Naive thymus-derived CD4-positive, alpha-beta T cell (primary cell): ENCODE results near the gene PDZD7. TPM values are rescaled to one million over a fixed set of nuclear protein-coding genes. Genes with fewer than 3 reads are reported as not detected.
A peak's percentile ranks its signal among the peaks of the same experiment; 100 is the strongest.

Experiments
- ATAC-seq: fragments of 150-1000 bp; cut with Tn5 transposase; 2 replicates; pipeline ENCODE4 v1.10.0; 2021; ENCODE audit warnings: mild to moderate bottlenecking, moderate library complexity
- CTCF ChIA-PET: fragments of 350-600 bp; sonication (Branson Sonifier 250); formaldehyde crosslinking; loops from one replicate; lab custom pipeline; 2021; ENCODE audit warnings: antibody characterized with exemption; lab: Charles Lee
- POLR2A ChIA-PET: fragments of 350-600 bp; sonication (Branson Sonifier 250); formaldehyde crosslinking; loops from one replicate; lab custom pipeline; 2021; ENCODE audit warnings: antibody characterized with exemption, inconsistent platforms; lab: Charles Lee
- DNase-seq, 9 donors: peaks; one replicate each; pipeline versions ENCODE4 v3.0.0 to v3.0.0-alpha.2; 2020 to 2022; ENCODE audit warnings: mixed read lengths in 1 of 9
- H3K27ac ChIP-seq: one replicate; pipeline ENCODE4 v1.7.0; 2013; ENCODE audit warnings: mild to moderate bottlenecking, low read depth, low read length, moderate library complexity
- H3K27me3 ChIP-seq, 2 donors: one replicate each; pipeline ENCODE4 v1.7.0; 2013; ENCODE audit warnings: low read length in 2 of 2, mild to moderate bottlenecking in 2 of 2, moderate library complexity in 2 of 2; ENCODE audit not compliant: control insufficient read depth in 2 of 2, insufficient read depth in 2 of 2
- H3K36me3 ChIP-seq, 3 experiments: 1 replicate in 2 of 3; 2 replicates in 1 of 3; pipeline ENCODE4 v1.7.0; 2013; ENCODE audit warnings: low read length in 3 of 3, mild to moderate bottlenecking in 3 of 3, moderate library complexity in 1 of 3; ENCODE audit not compliant: insufficient read depth in 3 of 3, control insufficient read depth in 2 of 3
- H3K4me1 ChIP-seq, 2 donors: one replicate each; pipeline ENCODE4 v1.7.0; 2013; ENCODE audit warnings: low read length in 2 of 2, mild to moderate bottlenecking in 2 of 2, moderate library complexity in 1 of 2; ENCODE audit not compliant: control insufficient read depth in 2 of 2, insufficient read depth in 2 of 2
- H3K4me3 ChIP-seq: 2 replicates; pipeline ENCODE4 v1.7.0; 2013; ENCODE audit warnings: mild to moderate bottlenecking, low read length
- H3K9me3 ChIP-seq, 3 experiments: 1 replicate in 2 of 3; 2 replicates in 1 of 3; pipeline ENCODE4 v1.7.0; 2013; ENCODE audit warnings: low read length in 3 of 3; ENCODE audit not compliant: control insufficient read depth in 2 of 3
- H3K27ac Mint-ChIP-seq, 9 donors: one replicate each; pipeline ENCODE4 v1.8.0; 2020 to 2022; ENCODE audit warnings: mixed read lengths in 9 of 9, mild to moderate bottlenecking in 8 of 9, moderate library complexity in 5 of 9, inconsistent platforms in 2 of 9
- H3K27me3 Mint-ChIP-seq, 5 donors: one replicate each; pipeline ENCODE4 v1.8.0; 2021 to 2022; ENCODE audit warnings: mixed read lengths in 5 of 5, mild to moderate bottlenecking in 1 of 5
- H3K36me3 Mint-ChIP-seq, 5 donors: one replicate each; pipeline ENCODE4 v1.8.0; 2020 to 2022; ENCODE audit warnings: mixed read lengths in 5 of 5, mild to moderate bottlenecking in 3 of 5, inconsistent platforms in 1 of 5
- H3K4me1 Mint-ChIP-seq, 7 donors: one replicate each; pipeline ENCODE4 v1.8.0; 2020 to 2022; ENCODE audit warnings: mixed read lengths in 7 of 7, mild to moderate bottlenecking in 3 of 7, inconsistent platforms in 1 of 7
- H3K4me3 Mint-ChIP-seq, 10 donors: one replicate each; pipeline ENCODE4 v1.8.0; 2020 to 2022; ENCODE audit warnings: mild to moderate bottlenecking in 10 of 10, mixed read lengths in 10 of 10, moderate library complexity in 6 of 10, inconsistent platforms in 2 of 10
- H3K9me3 Mint-ChIP-seq, 11 donors: one replicate each; pipeline ENCODE4 v1.8.0; 2020 to 2022; ENCODE audit warnings: mixed read lengths in 11 of 11, mild to moderate bottlenecking in 4 of 11, inconsistent platforms in 1 of 11, moderate library complexity in 1 of 11
- intact Hi-C, 2 donors: fragments of 100-400 bp; cut with micrococcal nuclease; formaldehyde crosslinking; loops; one replicate each; pipeline ENCODE4 v1.15.1; 2023
- polyA plus RNA-seq, 2 donors: library from polyadenylated mRNA; unstranded; fragments of 300-500 nt; fragmentation: Illumina TruSeq; gene quantifications; one replicate each; pipeline ENCODE4 v1.2.3, GENCODE V29; 2021
- total RNA-seq, 6 experiments: library from RNA in 5 of 6; stranded (reverse) in 5 of 6; gene quantifications; 1 replicate in 5 of 6; 2 replicates in 1 of 6; pipeline ENCODE4 v1.2.3 and lab custom pipeline; 2021 to 2026

The PDZD7 gene
- total and polyA plus RNA-seq, 7 experiments from 2014 or later = 0.65 to 2.8 (median 1.1) TPM

GRCh38 chr10:101001659-101002035 lies 29.3 kb downstream of the PDZD7 start:
- Mint-ChIP-seq H3K27me3 (no peaks in the 10 kb centered on the region), H3K36me3 (peaks cover 0 to 6% (median 0%) of the 10 kb centered on the region in 5 donors), H3K4me3 (peak overlapping the region in 1 of 10 donors; percentile 81), H3K4me1 (peaks cover 12 to 26% (median 17%) of the 10 kb centered on the region in 7 donors), H3K27ac (no peak overlapping the region), H3K9me3 (no peaks in the 10 kb centered on the region)
- ChIA-PET POLR2A (interaction anchor here (0.6 kb wide), 1 partner anchor 12 kb away, joined by 4 read pairs; no protein-coding TSS in a partner anchor), CTCF (interaction anchor here (7.9 kb wide), 1 partner anchor 14 kb away, joined by 56 read pairs; no protein-coding TSS in a partner anchor)
- DNase-seq (no peak), ATAC-seq (no peak)
- peaks cover 0 to 33% (median 0%) of the 10 kb centered on the region in 3 experiments for H3K36me3 ChIP-seq
- H3K9me3 ChIP-seq = no peaks in the 10 kb centered on the region
- no peak overlapping the region for H3K27ac ChIP-seq
- no peaks in the 10 kb centered on the region for H3K27me3 ChIP-seq
- no peak overlapping the region for H3K4me3 ChIP-seq
- peaks cover 14 to 16% of the 10 kb centered on the region in 2 donors for H3K4me1 ChIP-seq
- intact Hi-C loops = no loop called here

GRCh38 chr10:101000915-101001658 lies 29.8 kb downstream of the PDZD7 start:
- Histone ChIP-seq H3K27ac (no peak overlapping the region), H3K27me3 (no peaks in the 10 kb centered on the region), H3K36me3 (peaks cover 0 to 27% (median 0%) of the 10 kb centered on the region in 3 experiments), H3K9me3 (no peaks in the 10 kb centered on the region), H3K4me3 (no peak overlapping the region), H3K4me1 (peaks cover 20 to 22% of the 10 kb centered on the region in 2 donors)
- no peaks in the 10 kb centered on the region for H3K9me3 Mint-ChIP-seq
- H3K4me3 Mint-ChIP-seq = peak overlapping the region; percentile 58 to 98 (median 76)
- H3K27me3 Mint-ChIP-seq = no peaks in the 10 kb centered on the region
- ATAC-seq (no peak), DNase-seq (no peak)
- ChIA-PET POLR2A (interaction anchor here (0.6 to 4.8 kb wide), 2 partner anchors 11 to 30 kb away, joined by 4 to 34 read pairs; partner anchors contain the start of genes PDZD7 and SFXN3), CTCF (interaction anchor here (7.9 kb wide), 1 partner anchor 14 kb away, joined by 56 read pairs; no protein-coding TSS in a partner anchor)
- H3K36me3 Mint-ChIP-seq = peaks cover 0 to 6% (median 0%) of the 10 kb centered on the region in 5 donors
- intact Hi-C loops = no loop called here
- H3K4me1 Mint-ChIP-seq = peaks cover 15 to 32% (median 22%) of the 10 kb centered on the region in 7 donors
- peak overlapping the region; percentile 44 to 78 (median 68) for H3K27ac Mint-ChIP-seq

GRCh38 chr10:101000127-101000914 lies 30.6 kb downstream of the PDZD7 start:
- Histone ChIP-seq H3K4me3 (peak overlapping the region; percentile 17), H3K36me3 (peaks cover 0 to 20% (median 0%) of the 10 kb centered on the region in 3 experiments), H3K27me3 (no peaks in the 10 kb centered on the region), H3K9me3 (no peaks in the 10 kb centered on the region), H3K27ac (peak overlapping the region; percentile 48), H3K4me1 (peaks cover 20 to 22% of the 10 kb centered on the region in 2 donors)
- Mint-ChIP-seq H3K27me3 (no peaks in the 10 kb centered on the region), H3K9me3 (no peaks in the 10 kb centered on the region), H3K36me3 (peaks cover 0 to 6% (median 0%) of the 10 kb centered on the region in 5 donors), H3K27ac (peak overlapping the region; percentile 42 to 93 (median 70)), H3K4me3 (peak overlapping the region; percentile 58 to 98 (median 79)), H3K4me1 (peaks cover 15 to 37% (median 23%) of the 10 kb centered on the region in 7 donors)
- CTCF ChIA-PET = interaction anchor here (7.9 kb wide), 1 partner anchor 15 kb away, joined by 56 read pairs; no protein-coding TSS in a partner anchor
- no peak for DNase-seq
- intact Hi-C loops = no loop called here
- no peak for ATAC-seq
- POLR2A ChIA-PET = interaction anchor here (4.8 kb wide), 1 partner anchor 31 kb away, joined by 34 read pairs; the partner anchor contains the start of genes PDZD7 and SFXN3

GRCh38 chr10:100999742-101000126 lies 31.2 kb downstream of the PDZD7 start, which contains the start of gene LZTS2:
Gene LZTS2, plus strand, starts transcription at chr10:100999808. Its CDS starts 2,731 bp downstream, at chr10:101002539.
- no peak for DNase-seq
- CTCF ChIA-PET = interaction anchor here (0.7 to 7.9 kb wide), 2 partner anchors 16 to 1921 kb away, joined by 3 to 56 read pairs; no protein-coding TSS in a partner anchor

GRCh38 chr10:100998991-100999741 lies 31.8 kb downstream of the PDZD7 start:
- ATAC-seq (peak; percentile 82), DNase-seq (peak; percentile 69 to 90 (median 82))
- intact Hi-C loops = loop anchor here (1.0 to 5.0 kb wide), 8 partner anchors 15 to 464 kb away; partner anchors contain the start of genes SLF2 (in 2 of the 2), BTRC (in 1 of the 2), HIF1AN (in 1 of the 2) and KAZALD1 (in 1 of the 2)
- Histone ChIP-seq H3K9me3 (no peaks in the 10 kb centered on the region), H3K4me1 (peaks cover 20 to 22% of the 10 kb centered on the region in 2 donors), H3K36me3 (peaks cover 0 to 22% (median 0%) of the 10 kb centered on the region in 3 experiments), H3K4me3 (peak overlapping the region; percentile 87), H3K27ac (peak overlapping the region; percentile 99), H3K27me3 (no peaks in the 10 kb centered on the region)
- ChIA-PET CTCF (interaction anchor here (0.7 to 7.9 kb wide), 4 partner anchors 16 to 1921 kb away, joined by 3 to 56 read pairs (median 4); no protein-coding TSS in a partner anchor), POLR2A (interaction anchor here (0.7 to 4.8 kb wide), 8 partner anchors 9 to 86 kb away, joined by 3 to 65 read pairs (median 3); partner anchors contain the start of genes MRPL43, PDZD7, SEMA4G and SFXN3)
- no peaks in the 10 kb centered on the region for H3K9me3 Mint-ChIP-seq
- no peaks in the 10 kb centered on the region for H3K27me3 Mint-ChIP-seq
- H3K4me3 Mint-ChIP-seq = peak overlapping the region; percentile 87 to 98 (median 92)
- H3K36me3 Mint-ChIP-seq = peaks cover 0 to 10% (median 0%) of the 10 kb centered on the region in 5 donors
- H3K4me1 Mint-ChIP-seq = peaks cover 15 to 37% (median 23%) of the 10 kb centered on the region in 7 donors
- H3K27ac Mint-ChIP-seq = peak overlapping the region; percentile 88 to 99 (median 94)

More at GRCh38 chr10:100999742-101000126, 31.2 kb downstream of the PDZD7 start, which contains the start of gene LZTS2:
- peaks cover 0 to 6% (median 0%) of the 10 kb centered on the region in 5 donors for H3K36me3 Mint-ChIP-seq
- peaks cover 20 to 22% of the 10 kb centered on the region in 2 donors for H3K4me1 ChIP-seq
- peaks cover 15 to 37% (median 23%) of the 10 kb centered on the region in 7 donors for H3K4me1 Mint-ChIP-seq
- H3K9me3 Mint-ChIP-seq = no peaks in the 10 kb centered on the region
- H3K9me3 ChIP-seq = no peaks in the 10 kb centered on the region
- H3K27ac ChIP-seq = peak within 1 kb of the TSS; percentile 99
- no peak for ATAC-seq
- intact Hi-C loops = loop anchor here (1.0 to 5.0 kb wide), 7 partner anchors 15 to 464 kb away; partner anchors contain the start of genes SLF2 (in 2 of the 2), BTRC (in 1 of the 2), HIF1AN (in 1 of the 2) and KAZALD1 (in 1 of the 2)
- no peaks in the 10 kb centered on the region for H3K27me3 Mint-ChIP-seq
- peak within 1 kb of the TSS; percentile 87 to 98 (median 92) for H3K4me3 Mint-ChIP-seq
- H3K27ac Mint-ChIP-seq = peak within 1 kb of the TSS; percentile 88 to 99 (median 94)
- H3K36me3 ChIP-seq = peaks cover 0 to 17% (median 0%) of the 10 kb centered on the region in 3 experiments
- peak within 1 kb of the TSS; percentile 87 for H3K4me3 ChIP-seq
- no peaks in the 10 kb centered on the region for H3K27me3 ChIP-seq
- POLR2A ChIA-PET = interaction anchor here (0.9 to 4.8 kb wide), 5 partner anchors 8 to 31 kb away, joined by 3 to 65 read pairs (median 3); partner anchors contain the start of genes MRPL43, PDZD7, SFXN3 and TWNK
